ENCODE measurements around the gene NT5C. TPM values are rescaled to one million over a fixed set of nuclear protein-coding genes. Genes with fewer than 3 reads are reported as not detected.
A peak's percentile ranks its signal among the peaks of the same experiment; 100 is the strongest.

NT5C gene
- total and polyA plus RNA-seq, 12 donors, result 17.1 to 71.7 (median 23.6) TPM

DNA sequence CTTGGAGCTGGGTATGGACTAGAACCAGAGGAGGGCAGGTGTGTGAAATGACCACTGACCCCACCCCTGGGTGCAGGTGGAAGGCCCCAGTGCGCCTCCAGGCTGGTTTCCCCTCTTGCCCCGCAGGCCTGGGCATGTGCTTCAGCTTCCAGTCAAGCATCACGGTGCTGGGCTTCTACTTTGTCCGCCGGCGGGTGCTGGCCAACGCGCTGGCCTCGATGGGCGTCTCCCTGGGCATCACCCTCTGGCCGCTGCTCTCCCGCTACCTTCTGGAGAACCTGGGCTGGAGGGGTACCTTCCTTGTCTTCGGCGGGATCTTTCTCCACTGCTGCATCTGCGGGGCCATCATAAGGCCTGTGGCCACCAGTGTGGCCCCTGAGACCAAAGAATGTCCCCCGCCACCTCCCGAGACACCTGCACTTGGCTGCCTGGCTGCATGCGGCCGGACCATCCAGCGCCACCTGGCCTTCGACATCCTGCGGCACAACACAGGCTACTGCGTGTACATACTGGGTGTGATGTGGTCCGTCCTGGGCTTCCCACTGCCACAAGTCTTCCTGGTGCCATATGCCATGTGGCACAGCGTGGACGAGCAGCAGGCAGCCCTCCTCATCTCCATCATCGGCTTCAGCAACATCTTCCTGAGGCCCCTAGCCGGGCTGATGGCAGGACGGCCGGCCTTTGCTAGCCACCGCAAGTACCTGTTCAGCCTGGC, 31.5 kb downstream of the NT5C start:
- H3K36me3 ChIP-seq, result peaks cover 0 to 57% (median 27%) of the 10 kb centered on the region in 9 donors
- peaks cover 0 to 22% (median 9%) of the 10 kb centered on the region in 9 donors for H3K4me1 ChIP-seq
- no peak for DNase-seq
- ATAC-seq, result no peak
- WGBS, 2 donors, result 97% methylated on average over 31 of the region's 31 CpGs
- TF ChIP-seq CTCF (IDR thresholded peaks at IDR 0.05), result no peak
- H3K27me3 ChIP-seq, result no peaks in the 10 kb centered on the region
- H3K9me3 ChIP-seq, result no peaks in the 10 kb centered on the region
- intact Hi-C loops (cut with DNase I), result loop anchor here in 1 of 10 donors (10.0 kb wide), 1 partner anchor 305 kb away; the partner anchor contains the start of gene GRB2
- H3K27ac ChIP-seq, result no peak overlapping the region
- H3K4me3 ChIP-seq, result no peak overlapping the region

DNA sequence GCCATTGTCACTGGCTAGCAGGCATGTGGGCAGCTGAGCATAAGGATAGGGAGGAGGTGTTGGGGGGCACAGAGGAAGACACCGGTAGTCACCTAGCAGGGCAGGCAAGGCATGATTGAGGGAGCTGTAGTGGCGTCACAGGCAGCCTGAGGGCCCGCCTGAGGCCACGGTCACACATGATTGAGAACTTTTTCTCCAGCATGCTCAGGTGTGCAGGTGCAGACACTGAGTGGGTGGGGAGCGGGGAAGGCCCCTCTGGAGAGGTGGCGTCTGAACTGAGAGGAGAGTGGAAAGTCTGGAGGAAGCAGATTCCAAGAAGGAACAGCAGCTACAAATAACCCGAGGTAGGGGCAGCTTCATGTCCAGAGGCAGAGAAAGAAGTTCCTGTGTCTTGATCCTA, 32.7 kb downstream of the NT5C start:
- ATAC-seq (no peak), DNase-seq (no peak)
- H3K4me3 ChIP-seq, result no peak overlapping the region
- peaks cover 0 to 22% (median 9%) of the 10 kb centered on the region in 9 donors for H3K4me1 ChIP-seq
- no peak for TF ChIP-seq CTCF (IDR thresholded peaks at IDR 0.05)
- intact Hi-C loops (cut with DNase I), result no loop called here
- 95 to 98% methylated on average over 7 of the region's 7 CpGs for WGBS, 2 donors
- H3K36me3 ChIP-seq, result peaks cover 0 to 50% (median 27%) of the 10 kb centered on the region in 9 donors
- no peak overlapping the region for H3K27ac ChIP-seq
- H3K9me3 ChIP-seq, result no peaks in the 10 kb centered on the region
- no peaks in the 10 kb centered on the region for H3K27me3 ChIP-seq

DNA sequence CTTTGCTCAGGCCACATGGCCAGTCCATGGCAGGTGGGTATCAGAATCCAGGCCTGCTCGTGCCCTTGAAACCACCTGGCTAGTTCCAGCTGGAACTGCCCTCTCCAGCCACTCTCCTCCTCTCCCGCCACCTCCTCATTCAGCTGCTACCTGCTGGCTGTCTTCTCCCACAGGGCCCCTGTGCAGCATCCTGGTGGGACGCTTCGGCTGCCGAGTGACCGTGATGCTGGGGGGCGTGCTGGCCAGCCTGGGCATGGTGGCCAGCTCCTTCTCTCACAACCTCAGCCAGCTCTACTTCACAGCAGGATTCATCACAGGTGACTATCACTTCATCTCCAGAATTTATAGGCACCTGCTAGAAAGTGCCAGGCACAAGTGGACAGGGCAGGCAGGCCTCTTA, 33.7 kb downstream of the NT5C start:
- no peak overlapping the region for H3K27ac ChIP-seq
- intact Hi-C loops (cut with DNase I), result no loop called here
- 94 to 96% methylated on average over 7 of the region's 7 CpGs for WGBS, 2 donors
- H3K9me3 ChIP-seq, result no peaks in the 10 kb centered on the region
- H3K27me3 ChIP-seq, result no peaks in the 10 kb centered on the region
- DNase-seq (no peak), ATAC-seq (no peak)
- H3K4me3 ChIP-seq, result no peak overlapping the region
- peaks cover 0 to 30% (median 8%) of the 10 kb centered on the region in 9 donors for H3K4me1 ChIP-seq
- TF ChIP-seq CTCF (IDR thresholded peaks at IDR 0.05), result no peak
- H3K36me3 ChIP-seq, result peaks cover 0 to 54% (median 27%) of the 10 kb centered on the region in 9 donors

- peak; percentile 84 to 93 (median 89) for ATAC-seq
- Histone ChIP-seq H3K4me1 (peaks cover 5 to 30% (median 14%) of the 10 kb centered on the region in 9 donors), H3K4me3 (no peak overlapping the region), H3K36me3 (peaks cover 0 to 46% (median 27%) of the 10 kb centered on the region in 9 donors), H3K27me3 (no peaks in the 10 kb centered on the region), H3K9me3 (no peaks in the 10 kb centered on the region), H3K27ac (peak overlapping the region in 8 of 10 donors; percentile 34 to 80 (median 62))
- peak; percentile 65 to 71 for DNase-seq
- TF ChIP-seq CTCF (IDR thresholded peaks at IDR 0.05), result no peak
- intact Hi-C loops (cut with DNase I), result no loop called here
- WGBS, 2 donors, result 27 to 29% methylated on average over 14 of the region's 14 CpGs
Measured at GRCh38 chr17:75096082-75096625, 35.4 kb downstream of the NT5C start.
